Aorta (tissue), 5 donors: Measurements from ENCODE around the gene TRAPPC10. TPM values are rescaled to one million over a fixed set of nuclear protein-coding genes. Genes with fewer than 3 reads are reported as not detected.
"Not testable (repeated sequence)": the region's sequence is repeated elsewhere in the genome, so short reads cannot be mapped to it uniquely, and the experiment has no call there.

Source experiments
- ATAC-seq: fragments of 200-7000 bp; cut with Tn5 transposase; one replicate; pipeline ENCODE4 v1.9.1; 2022; ENCODE audit warnings: moderate library complexity; ENCODE audit not compliant: low FRiP score
- DNase-seq, 2 donors: peaks; one replicate each; pipeline ENCODE4 v3.0.0-alpha.2; 2020
- H3K27ac ChIP-seq, 2 donors: one replicate each; pipeline ENCODE4 v1.5.1; 2013; ENCODE audit warnings: low read length in 2 of 2, mild to moderate bottlenecking in 2 of 2, moderate library complexity in 2 of 2, control low read depth in 1 of 2, inconsistent platforms in 1 of 2, low read depth in 1 of 2
- H3K27me3 ChIP-seq, 2 donors: one replicate each; pipeline ENCODE4 v1.6.1; 2013; ENCODE audit warnings: control low read depth in 1 of 2, low read length in 1 of 2, mild to moderate bottlenecking in 1 of 2, moderate library complexity in 1 of 2; ENCODE audit not compliant: insufficient read depth in 2 of 2, control insufficient read depth in 1 of 2
- H3K36me3 ChIP-seq, 2 donors: one replicate each; pipeline ENCODE4 v1.6.1; 2013; ENCODE audit warnings: control low read depth in 1 of 2, low read length in 1 of 2, mild to moderate bottlenecking in 1 of 2; ENCODE audit not compliant: insufficient read depth in 2 of 2, control insufficient read depth in 1 of 2
- H3K4me1 ChIP-seq, 2 donors: one replicate each; pipeline ENCODE4 v1.6.1; 2013; ENCODE audit warnings: low read length in 2 of 2, control low read depth in 1 of 2, mild to moderate bottlenecking in 1 of 2, moderate library complexity in 1 of 2; ENCODE audit not compliant: insufficient read depth in 2 of 2, control insufficient read depth in 1 of 2
- H3K4me3 ChIP-seq, 2 donors: one replicate each; pipeline ENCODE4 v1.5.1; 2013; ENCODE audit warnings: low read length in 2 of 2, control low read depth in 1 of 2, mild to moderate bottlenecking in 1 of 2
- H3K9me3 ChIP-seq: one replicate; pipeline ENCODE4 v1.6.1; 2013; ENCODE audit warnings: mild to moderate bottlenecking, low read length; ENCODE audit not compliant: control insufficient read depth
- WGBS, 2 donors: extraction: QIAGEN DNeasy Blood & Tissue Kit; methylation state at CpG; one replicate each; pipeline ENCODE4 v1.1.7; 2013; 5-methylcytosine and 5-hydroxymethylcytosine counted together
- intact Hi-C, 2 donors: fragments of 100-400 bp; cut with DNase I; formaldehyde crosslinking; loops; one replicate each; pipeline versions ENCODE4 v1.14.2 to v1.15.0; 2022
- polyA plus RNA-seq, 2 donors: library from polyadenylated mRNA; stranded (reverse); fragments of 200-250 nt; gene quantifications; one replicate each; pipeline ENCODE4 v1.2.3, GENCODE V29; 2013
- total RNA-seq, 2 donors: library from RNA; stranded (reverse); fragmentation: NEBNext Ultra II Directional; extraction: Animal tissue kit (Norgen Biotek cat#: 25700); gene quantifications; one replicate each; pipeline ENCODE4 v1.2.1, GENCODE V29; 2021
- donor health status: healthy with polysubstance abuse.
- donor health status: Bipolar disorder and iron deficiency.
- donor health status: DM: no; HTN: no; CAD: no.
- donor health status: DM: no; HTN: no; CAD: no.
- donor health status: DM: yes; HTN: yes; CAD: no.

TRAPPC10 gene
- total and polyA plus RNA-seq, 4 donors: 3.5 to 41.5 (median 20.4) TPM

DNA sequence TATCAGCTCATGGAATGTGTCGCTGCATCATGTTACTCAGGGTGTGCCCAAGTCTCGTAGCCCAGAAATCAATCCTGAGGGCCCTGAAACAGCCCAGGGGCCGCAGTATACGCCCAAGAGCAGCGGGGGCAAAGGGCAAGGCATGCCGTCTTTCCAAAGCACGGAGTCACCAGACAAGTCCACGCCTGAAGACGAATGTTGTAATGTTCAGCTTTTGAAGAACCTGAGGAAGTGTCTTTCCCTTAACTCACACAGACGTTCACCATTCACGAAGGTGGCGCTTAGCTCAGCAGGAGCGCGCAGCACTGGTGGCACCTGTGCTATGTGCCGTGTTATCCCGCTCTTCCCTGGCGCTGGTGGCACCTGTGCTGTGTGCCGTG lies 76.3 kb downstream of the TRAPPC10 start:
- Histone ChIP-seq H3K36me3 (peaks cover 5 to 8% of the 10 kb centered on the region in 2 donors), H3K4me1 (no peaks in the 10 kb centered on the region)
- ATAC-seq: no peak

GRCh38 chr21:44089001-44089911 lies 77.1 kb downstream of the TRAPPC10 start:
- 92 to 93% methylated on average over 30 of the region's 30 CpGs for WGBS, 2 donors
- Histone ChIP-seq H3K27ac (no peak overlapping the region), H3K36me3 (peaks cover 5 to 11% of the 10 kb centered on the region in 2 donors), H3K4me1 (no peaks in the 10 kb centered on the region), H3K9me3 (no peaks in the 10 kb centered on the region), H3K4me3 (no peak overlapping the region), H3K27me3 (no peaks in the 10 kb centered on the region)
- intact Hi-C loops: no loop called here
- ATAC-seq: no peak
- peak in 1 of 2 donors; percentile 71 for DNase-seq

More for the DNA sequence above, 76.3 kb downstream of the TRAPPC10 start:
- no peaks in the 10 kb centered on the region for H3K27me3 ChIP-seq
- 93 to 94% methylated on average over 18 of the region's 18 CpGs for WGBS, 2 donors
- intact Hi-C loops: no loop called here
- no peak overlapping the region for H3K4me3 ChIP-seq
- H3K27ac ChIP-seq: no peak overlapping the region
- H3K9me3 ChIP-seq: no peaks in the 10 kb centered on the region
- no peak for DNase-seq

GRCh38 chr21:44090325-44090724 lies 78.2 kb downstream of the TRAPPC10 start:
- peaks cover 5 to 11% of the 10 kb centered on the region in 2 donors for H3K36me3 ChIP-seq
- no peak overlapping the region for H3K4me3 ChIP-seq
- WGBS, 2 donors: 94 to 98% methylated on average over 8 of the region's 8 CpGs
- intact Hi-C loops: no loop called here
- H3K9me3 ChIP-seq: no peaks in the 10 kb centered on the region
- H3K4me1 ChIP-seq: no peaks in the 10 kb centered on the region
- no peak overlapping the region for H3K27ac ChIP-seq
- H3K27me3 ChIP-seq: no peaks in the 10 kb centered on the region
- DNase-seq: peak in 1 of 2 donors; percentile 58
- no peak for ATAC-seq

DNA sequence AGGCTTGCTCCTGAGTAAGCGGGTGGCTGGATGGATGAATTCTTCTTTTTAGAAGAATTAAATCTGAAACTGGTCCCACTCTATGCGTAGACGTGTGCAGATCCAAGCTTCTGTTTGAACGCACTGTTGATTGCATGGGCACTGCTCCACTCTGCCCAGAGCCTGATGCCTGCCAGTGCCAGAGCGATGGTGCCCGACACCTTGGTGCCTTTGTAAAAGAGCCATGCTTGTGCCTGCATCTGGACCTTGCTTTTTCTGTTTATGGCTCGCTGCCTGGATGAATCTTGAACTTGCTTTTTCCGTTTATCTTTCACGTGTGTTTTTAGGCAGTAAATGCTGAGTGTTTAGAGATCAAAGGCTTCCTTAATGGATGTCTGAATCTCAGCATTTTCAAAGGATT lies 80.1 kb downstream of the TRAPPC10 start:
- no peak for DNase-seq
- Histone ChIP-seq H3K27me3 (no peaks in the 10 kb centered on the region), H3K27ac (no peak overlapping the region), H3K9me3 (no peaks in the 10 kb centered on the region), H3K4me1 (no peaks in the 10 kb centered on the region), H3K36me3 (peaks cover 5 to 9% of the 10 kb centered on the region in 2 donors), H3K4me3 (no peak overlapping the region)
- WGBS, 2 donors: 85 to 88% methylated on average over 9 of the region's 9 CpGs
- no peak for ATAC-seq
- intact Hi-C loops: no loop called here

- Histone ChIP-seq H3K4me1 (no peaks in the 10 kb centered on the region), H3K27ac (no peak overlapping the region), H3K4me3 (no peak overlapping the region), H3K36me3 (peaks cover 5 to 6% of the 10 kb centered on the region in 2 donors), H3K27me3 (no peaks in the 10 kb centered on the region), H3K9me3 (no peaks in the 10 kb centered on the region)
- intact Hi-C loops: no loop called here
- DNase-seq: no peak
- ATAC-seq: no peak
- 84 to 88% methylated on average over 9 of the region's 9 CpGs for WGBS, 2 donors
These were observed 81.7 kb downstream of the TRAPPC10 start for GRCh38 chr21:44093761-44094160.

GRCh38 chr21:44094832-44095231 lies 82.7 kb downstream of the TRAPPC10 start:
- Histone ChIP-seq H3K27ac (no peak overlapping the region), H3K4me3 (no peak overlapping the region), H3K36me3 (peaks cover 5% of the 10 kb centered on the region in 2 donors), H3K27me3 (no peaks in the 10 kb centered on the region), H3K4me1 (no peaks in the 10 kb centered on the region), H3K9me3 (no peaks in the 10 kb centered on the region)
- 75% methylated on average over 1 of the region's 1 CpG for WGBS, 2 donors
- intact Hi-C loops: no loop called here
- ATAC-seq (no peak), DNase-seq (no peak)

DNA sequence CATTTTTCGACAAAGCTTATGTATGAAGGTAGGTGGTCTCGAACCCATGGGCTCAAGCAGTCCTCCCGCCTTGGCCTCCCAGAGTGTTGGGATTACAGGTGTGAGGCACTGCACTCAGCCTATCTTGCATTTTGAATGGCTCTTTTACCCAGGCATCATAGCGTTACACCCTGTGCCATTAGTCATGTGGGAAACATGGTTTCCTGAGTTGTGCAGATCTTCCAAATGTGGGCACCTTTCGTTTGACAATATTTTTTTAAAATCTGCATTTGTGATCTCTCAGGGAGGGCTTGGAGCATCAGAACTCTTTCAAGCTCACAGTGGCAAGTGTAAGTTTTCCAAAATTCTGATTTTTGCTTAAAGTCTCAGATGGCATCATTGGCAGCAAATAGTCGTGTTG lies 86.4 kb downstream of the TRAPPC10 start:
- intact Hi-C loops, H3K9me3 ChIP-seq, H3K27me3 ChIP-seq, H3K4me1 ChIP-seq, H3K27ac ChIP-seq, H3K4me3 ChIP-seq, DNase-seq, H3K36me3 ChIP-seq, ATAC-seq: not testable (repeated sequence)
- no CpG with 5 or more reads among the region's 6 CpGs for WGBS, 2 donors

- H3K27me3 ChIP-seq, H3K27ac ChIP-seq, intact Hi-C loops, ATAC-seq, DNase-seq, H3K4me1 ChIP-seq, H3K9me3 ChIP-seq, H3K36me3 ChIP-seq, H3K4me3 ChIP-seq: not testable (repeated sequence)
- no CpG with 5 or more reads among the region's 13 CpGs for WGBS, 2 donors
These were observed 86.9 kb downstream of the TRAPPC10 start for GRCh38 chr21:44098964-44099363.

DNA sequence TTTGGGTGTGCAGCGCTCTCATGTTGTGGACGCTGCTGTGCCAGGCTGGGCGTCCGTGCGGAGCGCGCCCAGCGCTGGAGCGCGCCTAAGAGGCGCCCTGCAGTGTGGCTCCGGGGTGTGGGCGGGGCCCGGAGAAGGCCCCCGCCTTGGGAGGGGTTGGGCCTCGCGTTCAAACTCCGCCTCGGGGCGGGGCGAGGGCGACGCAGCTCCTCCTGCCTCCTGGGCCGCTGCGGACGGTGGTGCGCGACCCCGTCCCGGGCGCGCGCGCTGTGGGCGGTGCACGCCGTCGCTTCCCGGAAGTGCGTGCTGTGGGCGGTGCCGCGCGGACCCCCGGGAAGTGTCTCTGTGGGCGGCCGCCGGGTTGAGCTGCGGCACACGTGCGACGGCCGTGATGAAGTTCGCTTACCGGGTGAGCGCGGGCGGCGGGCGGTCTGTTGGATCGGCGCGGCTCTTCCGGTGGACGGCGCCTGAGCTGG lies 95.0 kb downstream of the TRAPPC10 start, which contains the start of gene PWP2:
PWP2 (plus strand) TSS at position 374 of the 476 bp plus-strand sequence; CDS start at position 392, 18 bp downstream.
- H3K4me3 ChIP-seq, H3K36me3 ChIP-seq, H3K27me3 ChIP-seq, H3K9me3 ChIP-seq, intact Hi-C loops, H3K27ac ChIP-seq, H3K4me1 ChIP-seq: not testable (repeated sequence)
- ATAC-seq (peak; percentile 95), DNase-seq (peak; percentile 38 to 75)
- WGBS, 2 donors: 0% methylated on average over 1 to 26 of the region's 66 CpGs
